ENCODE data around the gene SREBF2.

Gene SREBF2

DNA sequence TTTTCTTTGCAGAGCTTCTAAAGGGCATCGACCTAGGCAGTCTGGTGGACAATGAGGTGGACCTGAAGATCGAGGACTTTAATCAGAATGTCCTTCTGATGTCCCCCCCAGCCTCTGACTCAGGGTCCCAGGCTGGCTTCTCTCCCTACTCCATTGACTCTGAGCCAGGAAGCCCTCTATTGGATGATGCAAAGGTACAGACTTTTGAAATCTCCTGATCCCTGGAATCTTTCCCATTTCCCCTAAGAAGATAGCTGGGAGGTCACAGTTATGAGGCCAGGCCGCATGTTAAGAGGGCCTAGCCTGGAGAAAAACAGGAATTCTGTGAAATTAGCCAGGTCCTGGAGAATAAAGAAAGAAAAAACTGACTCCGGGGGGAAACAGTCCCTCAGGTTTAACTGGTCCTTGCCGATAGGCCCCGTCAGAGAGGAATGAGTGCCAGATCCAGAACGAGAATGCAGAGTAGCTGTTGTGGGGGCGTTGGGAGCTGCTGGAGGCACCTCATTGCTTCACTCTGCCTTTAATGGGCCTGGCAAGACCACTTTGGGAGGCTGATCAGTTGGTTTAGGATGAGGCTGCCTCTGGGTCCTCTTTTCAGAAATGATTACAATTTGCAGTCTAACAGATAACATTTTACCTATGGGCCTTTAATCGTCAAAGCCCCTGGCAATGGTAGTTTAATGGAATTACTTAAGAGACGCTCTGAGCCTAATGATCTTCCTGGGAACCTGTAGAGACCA, 42.8 kb downstream of the SREBF2 start:
- TF ChIP-seq POLR2AphosphoS5 (IDR thresholded peaks at IDR 0.05; ENCODE audit: low read depth, low read length) (no peak), SIN3A (IDR thresholded peaks at IDR 0.05; ENCODE audit: borderline replicate concordance, insufficient read depth, low read length) (no peak), FOXP2 (optimal IDR thresholded peaks at IDR 0.05; ENCODE audit: borderline replicate concordance, extremely low read depth, extremely low read length, insufficient read depth) (no peak), TAF1 (IDR thresholded peaks at IDR 0.05; ENCODE audit: borderline replicate concordance, insufficient read depth, low read length) (no peak)
- TF ChIP-seq, protein P1, sequence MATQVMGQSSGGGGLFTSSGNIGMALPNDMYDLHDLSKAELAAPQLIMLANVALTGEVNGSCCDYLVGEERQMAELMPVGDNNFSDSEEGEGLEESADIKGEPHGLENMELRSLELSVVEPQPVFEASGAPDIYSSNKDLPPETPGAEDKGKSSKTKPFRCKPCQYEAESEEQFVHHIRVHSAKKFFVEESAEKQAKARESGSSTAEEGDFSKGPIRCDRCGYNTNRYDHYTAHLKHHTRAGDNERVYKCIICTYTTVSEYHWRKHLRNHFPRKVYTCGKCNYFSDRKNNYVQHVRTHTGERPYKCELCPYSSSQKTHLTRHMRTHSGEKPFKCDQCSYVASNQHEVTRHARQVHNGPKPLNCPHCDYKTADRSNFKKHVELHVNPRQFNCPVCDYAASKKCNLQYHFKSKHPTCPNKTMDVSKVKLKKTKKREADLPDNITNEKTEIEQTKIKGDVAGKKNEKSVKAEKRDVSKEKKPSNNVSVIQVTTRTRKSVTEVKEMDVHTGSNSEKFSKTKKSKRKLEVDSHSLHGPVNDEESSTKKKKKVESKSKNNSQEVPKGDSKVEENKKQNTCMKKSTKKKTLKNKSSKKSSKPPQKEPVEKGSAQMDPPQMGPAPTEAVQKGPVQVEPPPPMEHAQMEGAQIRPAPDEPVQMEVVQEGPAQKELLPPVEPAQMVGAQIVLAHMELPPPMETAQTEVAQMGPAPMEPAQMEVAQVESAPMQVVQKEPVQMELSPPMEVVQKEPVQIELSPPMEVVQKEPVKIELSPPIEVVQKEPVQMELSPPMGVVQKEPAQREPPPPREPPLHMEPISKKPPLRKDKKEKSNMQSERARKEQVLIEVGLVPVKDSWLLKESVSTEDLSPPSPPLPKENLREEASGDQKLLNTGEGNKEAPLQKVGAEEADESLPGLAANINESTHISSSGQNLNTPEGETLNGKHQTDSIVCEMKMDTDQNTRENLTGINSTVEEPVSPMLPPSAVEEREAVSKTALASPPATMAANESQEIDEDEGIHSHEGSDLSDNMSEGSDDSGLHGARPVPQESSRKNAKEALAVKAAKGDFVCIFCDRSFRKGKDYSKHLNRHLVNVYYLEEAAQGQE (IDR thresholded peaks at IDR 0.05; ENCODE audit: insufficient read depth in 1 of 2, low read depth in 2 of 2, low read length in 2 of 2), result no peak

DNA sequence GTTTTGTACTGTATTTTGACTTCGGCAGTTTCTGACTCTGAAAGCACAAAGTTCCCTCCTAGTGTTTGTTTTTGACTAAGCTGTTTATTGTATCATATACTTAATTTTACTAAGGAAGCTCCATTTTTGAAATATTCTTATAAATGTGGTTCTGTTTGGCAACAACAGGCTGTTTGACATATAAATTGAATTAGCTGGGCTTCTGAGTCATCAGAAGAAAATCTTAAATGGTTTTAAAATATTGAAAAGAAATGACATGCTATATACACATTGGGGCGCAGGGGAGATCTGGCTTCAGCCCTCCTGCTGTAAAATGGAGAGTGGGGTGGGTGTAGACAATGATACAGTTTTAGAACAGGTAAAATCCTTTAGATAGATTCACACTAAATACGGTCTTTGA, 43.4 kb downstream of the SREBF2 start:
- TF ChIP-seq TAF1 (IDR thresholded peaks at IDR 0.05; ENCODE audit: borderline replicate concordance, insufficient read depth, low read length) (no peak), FOXP2 (optimal IDR thresholded peaks at IDR 0.05; ENCODE audit: borderline replicate concordance, extremely low read depth, extremely low read length, insufficient read depth) (no peak), POLR2AphosphoS5 (IDR thresholded peaks at IDR 0.05; ENCODE audit: low read depth, low read length) (no peak), SIN3A (IDR thresholded peaks at IDR 0.05; ENCODE audit: borderline replicate concordance, insufficient read depth, low read length) (no peak)
- TF ChIP-seq, protein P1 (IDR thresholded peaks at IDR 0.05; ENCODE audit: insufficient read depth in 1 of 2, low read depth in 2 of 2, low read length in 2 of 2), result no peak

DNA sequence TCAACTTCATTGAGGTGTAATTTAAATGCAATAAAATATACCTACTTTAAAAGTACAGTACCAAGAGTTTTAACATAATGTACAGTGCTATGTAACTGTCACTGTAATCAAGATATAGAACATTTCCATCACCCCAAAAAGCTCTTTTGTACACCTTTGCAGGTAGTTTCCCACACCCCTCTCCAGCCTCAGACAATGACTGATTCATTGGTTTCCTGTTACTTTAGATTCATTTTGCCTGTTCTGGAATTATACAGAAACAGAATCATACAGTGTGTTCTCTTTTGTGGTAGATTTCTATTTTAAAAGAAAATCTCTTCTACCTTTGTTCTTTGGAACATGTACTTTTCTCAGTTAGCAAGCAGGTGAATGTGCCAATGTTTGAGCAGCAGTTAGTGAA, 43.8 kb downstream of the SREBF2 start:
- no peak for TF ChIP-seq POLR2AphosphoS5 (IDR thresholded peaks at IDR 0.05; ENCODE audit: low read depth, low read length)
- TF ChIP-seq FOXP2 (optimal IDR thresholded peaks at IDR 0.05; ENCODE audit: borderline replicate concordance, extremely low read depth, extremely low read length, insufficient read depth), result no peak
- TF ChIP-seq, protein P1 (IDR thresholded peaks at IDR 0.05; ENCODE audit: insufficient read depth in 1 of 2, low read depth in 2 of 2, low read length in 2 of 2), result no peak
- TF ChIP-seq SIN3A (IDR thresholded peaks at IDR 0.05; ENCODE audit: borderline replicate concordance, insufficient read depth, low read length), result no peak
- TF ChIP-seq TAF1 (IDR thresholded peaks at IDR 0.05; ENCODE audit: borderline replicate concordance, insufficient read depth, low read length), result no peak

DNA sequence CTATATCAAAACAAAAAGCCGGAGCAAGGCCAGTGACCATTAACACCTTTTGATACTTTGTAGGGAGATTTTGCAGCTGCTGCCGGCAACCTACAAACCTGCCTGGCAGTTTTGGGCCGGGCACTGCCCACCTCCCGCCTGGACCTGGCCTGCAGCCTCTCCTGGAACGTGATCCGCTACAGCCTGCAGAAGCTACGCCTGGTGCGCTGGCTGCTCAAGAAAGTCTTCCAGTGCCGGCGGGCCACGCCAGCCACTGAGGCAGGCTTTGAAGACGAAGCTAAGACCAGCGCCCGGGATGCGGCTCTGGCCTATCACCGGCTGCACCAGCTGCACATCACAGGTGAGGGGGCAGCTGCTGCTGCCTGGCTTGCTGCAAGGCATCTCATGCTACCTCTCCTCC, 47.7 kb downstream of the SREBF2 start:
- TF ChIP-seq, protein P1 (IDR thresholded peaks at IDR 0.05; ENCODE audit: insufficient read depth in 1 of 2, low read depth in 2 of 2, low read length in 2 of 2), result no peak
- TF ChIP-seq POLR2AphosphoS5 (IDR thresholded peaks at IDR 0.05; ENCODE audit: low read depth, low read length), result no peak
- TF ChIP-seq FOXP2 (optimal IDR thresholded peaks at IDR 0.05; ENCODE audit: borderline replicate concordance, extremely low read depth, extremely low read length, insufficient read depth), result no peak
- TF ChIP-seq TAF1 (IDR thresholded peaks at IDR 0.05; ENCODE audit: borderline replicate concordance, insufficient read depth, low read length), result no peak
- no peak for TF ChIP-seq SIN3A (IDR thresholded peaks at IDR 0.05; ENCODE audit: borderline replicate concordance, insufficient read depth, low read length)

All from PFSK-1 (cell line).